GM19395 (cell line): ENCODE measurements around the gene C21orf58.
"Not testable (repeated sequence)": the region's sequence is repeated elsewhere in the genome, so short reads cannot be mapped to it uniquely, and the experiment has no call there.

ENCODE experiments used
- ATAC-seq: cut with Tn5 transposase; IDR thresholded peaks from one replicate; pipeline ENCODE4 v1.9.1; 2021; ENCODE audit warnings: mild to moderate bottlenecking, moderate library complexity; ENCODE audit not compliant: unreplicated experiment

C21orf58 gene

DNA sequence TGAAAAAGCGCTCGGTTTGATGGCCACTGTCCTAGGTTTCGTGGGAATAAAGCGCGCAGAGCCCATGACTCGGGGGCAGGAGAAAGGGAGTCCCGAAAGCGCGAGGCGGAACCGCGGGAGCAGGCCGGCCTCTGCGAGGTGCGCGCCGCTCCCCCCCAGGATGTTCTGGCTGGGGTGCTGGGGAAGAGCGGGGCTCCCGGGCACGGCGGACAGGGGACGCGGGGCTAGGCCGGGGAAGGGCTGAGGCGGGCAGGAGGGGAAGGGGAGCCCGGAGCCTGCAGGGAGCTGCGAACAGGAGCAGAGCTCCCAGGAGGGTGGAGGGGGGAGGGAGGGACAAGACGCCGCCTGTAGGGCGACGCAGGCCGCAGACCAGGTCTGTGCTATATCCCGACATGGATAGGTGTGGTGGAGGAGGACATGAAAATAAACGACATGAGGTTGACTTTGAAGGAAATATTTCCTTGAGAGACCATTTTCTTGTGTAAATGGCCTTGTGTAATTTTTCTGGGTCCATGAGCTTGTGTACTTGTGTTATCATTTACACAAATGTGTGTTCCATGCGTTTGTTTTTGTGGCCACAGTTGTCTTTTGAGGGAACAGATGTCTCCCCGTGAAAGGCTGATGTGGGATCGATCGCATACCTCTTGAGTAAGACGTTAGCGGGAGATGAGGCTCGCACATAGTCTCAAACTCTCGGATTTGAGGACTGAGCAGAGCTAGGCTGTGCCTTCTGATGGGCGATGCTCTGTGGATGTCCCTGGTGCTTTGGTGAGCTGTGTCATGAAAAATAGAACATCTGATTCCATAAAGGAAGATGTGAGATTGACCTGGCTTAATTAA, 1.6 kb upstream of the C21orf58 start:
- ATAC-seq, result no peak

DNA sequence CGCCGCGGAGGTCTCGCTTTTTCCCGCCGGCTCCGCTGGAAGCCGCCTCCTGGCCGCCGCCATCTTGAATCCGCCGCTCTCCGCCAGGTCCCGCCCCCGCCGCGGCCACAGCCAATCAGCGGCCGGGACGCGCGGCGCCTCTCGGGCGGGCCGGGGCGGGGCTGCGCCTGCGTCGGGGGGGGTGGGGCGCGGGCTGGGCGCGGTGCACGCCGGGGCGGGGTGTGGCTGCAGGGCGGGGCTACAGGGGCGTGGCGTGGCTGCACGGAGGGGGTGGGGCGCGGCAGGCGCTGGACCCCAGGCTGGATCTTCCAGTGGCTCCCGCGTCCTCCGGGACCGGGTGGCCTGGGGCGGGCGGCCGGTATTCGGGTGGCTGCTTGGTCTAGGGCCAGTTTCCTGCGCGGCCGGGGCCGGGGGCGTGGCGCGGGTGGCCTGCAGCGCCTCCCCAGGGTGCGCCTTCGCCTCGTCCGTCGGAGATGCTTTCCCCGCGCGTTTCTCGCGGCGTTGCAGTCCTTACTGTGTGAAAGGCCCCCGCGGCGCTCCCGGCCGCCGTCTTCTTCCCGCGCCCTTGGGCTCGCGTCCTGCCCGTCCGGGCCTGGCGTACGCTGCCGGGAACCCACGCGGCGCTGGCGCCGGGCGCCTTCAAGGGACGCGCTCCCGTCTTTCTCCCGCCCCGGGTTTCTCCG, 861 bp upstream of the C21orf58 start:
- peak; percentile 66 for ATAC-seq

- ATAC-seq, result peak; percentile 13
Observed at GRCh38 chr21:46323227-46323709, 402 bp downstream of the C21orf58 start.

- ATAC-seq, result no peak
Observed at GRCh38 chr21:46322351-46323226, 1.1 kb downstream of the C21orf58 start.

DNA sequence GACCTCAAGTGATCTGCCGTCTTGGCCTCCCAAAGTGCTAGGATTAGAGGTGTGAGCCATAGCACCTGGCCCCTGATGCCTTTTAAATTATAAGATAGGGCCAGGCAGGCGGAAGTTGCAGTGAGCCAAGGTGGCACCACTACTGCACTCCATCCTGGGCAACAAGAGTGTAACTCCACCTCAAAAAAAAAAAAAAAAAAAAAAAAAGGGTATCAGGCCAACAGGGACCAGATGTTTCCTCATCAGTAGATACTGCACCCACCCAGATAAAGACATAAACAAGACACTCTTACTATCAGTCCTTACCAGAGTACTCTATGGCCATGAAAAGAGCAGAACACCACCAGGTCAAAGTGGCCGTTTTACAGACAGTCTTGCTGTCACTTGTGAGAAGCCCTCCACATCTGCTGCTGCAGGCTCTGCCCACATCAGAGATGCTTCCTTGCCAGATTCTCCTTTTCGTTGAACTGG, 3.3 kb downstream of the C21orf58 start:
- ATAC-seq, result no peak

DNA sequence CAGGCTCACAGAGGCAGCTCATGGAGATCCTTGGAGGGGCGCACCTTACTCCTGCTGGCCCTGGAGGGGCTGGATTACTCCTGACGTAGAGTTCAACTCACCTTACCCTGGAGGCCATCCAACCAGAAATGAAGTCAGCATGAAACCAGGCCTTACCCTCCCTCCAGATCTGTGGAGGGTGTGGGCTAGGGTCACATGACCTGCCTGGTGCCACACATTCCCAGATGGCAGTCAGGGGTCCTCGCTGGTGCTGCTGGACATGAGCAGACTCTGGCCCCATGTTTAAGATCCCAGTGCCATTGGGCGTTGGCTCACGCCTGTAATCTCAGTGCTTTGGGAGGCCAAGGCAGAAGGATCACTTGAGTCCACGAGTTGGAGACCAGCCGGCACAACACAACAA, 4.5 kb downstream of the C21orf58 start:
- no peak for ATAC-seq

GRCh38 chr21:46318464-46318845, 5.2 kb downstream of the C21orf58 start:
- no peak for ATAC-seq

DNA sequence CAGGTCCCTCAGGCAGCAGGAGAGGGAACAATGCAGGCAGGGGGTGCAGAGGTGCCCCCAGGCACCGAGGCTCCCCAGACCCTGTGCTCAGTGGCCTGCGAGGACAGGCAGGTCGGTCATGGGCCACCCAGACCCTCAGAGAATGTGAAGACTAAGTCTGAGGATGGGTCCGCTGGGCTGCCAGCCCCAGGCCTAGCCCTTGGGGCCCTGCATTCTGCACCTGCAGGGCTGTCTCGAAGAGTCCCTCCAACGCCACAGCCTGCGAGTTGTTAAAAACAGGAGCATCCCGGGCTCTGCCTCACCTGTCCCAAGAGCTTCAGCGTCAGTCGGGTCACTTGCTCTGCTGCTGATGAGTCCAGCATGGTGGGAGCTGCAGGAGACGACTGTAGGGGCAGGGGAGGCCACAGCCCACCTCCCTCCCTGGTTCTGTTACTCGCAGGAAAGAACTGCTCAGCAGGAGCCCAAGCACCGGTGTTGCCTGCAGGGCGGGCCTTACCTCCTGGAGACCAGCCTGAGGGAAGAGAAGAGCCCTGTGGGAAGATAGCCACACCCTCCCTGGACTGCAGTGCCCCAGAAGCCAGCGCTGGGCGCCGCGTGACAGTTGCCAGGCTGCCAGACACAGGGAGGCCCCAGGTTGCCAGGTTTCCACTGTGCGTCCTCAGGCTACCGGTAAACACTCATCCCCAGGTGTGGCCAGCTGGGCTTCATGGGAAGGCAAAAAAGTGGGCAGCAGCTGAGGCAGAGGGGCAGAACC, 5.8 kb downstream of the C21orf58 start:
- ATAC-seq, result no peak

GRCh38 chr21:46316708-46317324, 6.9 kb downstream of the C21orf58 start:
- ATAC-seq, result no peak

DNA sequence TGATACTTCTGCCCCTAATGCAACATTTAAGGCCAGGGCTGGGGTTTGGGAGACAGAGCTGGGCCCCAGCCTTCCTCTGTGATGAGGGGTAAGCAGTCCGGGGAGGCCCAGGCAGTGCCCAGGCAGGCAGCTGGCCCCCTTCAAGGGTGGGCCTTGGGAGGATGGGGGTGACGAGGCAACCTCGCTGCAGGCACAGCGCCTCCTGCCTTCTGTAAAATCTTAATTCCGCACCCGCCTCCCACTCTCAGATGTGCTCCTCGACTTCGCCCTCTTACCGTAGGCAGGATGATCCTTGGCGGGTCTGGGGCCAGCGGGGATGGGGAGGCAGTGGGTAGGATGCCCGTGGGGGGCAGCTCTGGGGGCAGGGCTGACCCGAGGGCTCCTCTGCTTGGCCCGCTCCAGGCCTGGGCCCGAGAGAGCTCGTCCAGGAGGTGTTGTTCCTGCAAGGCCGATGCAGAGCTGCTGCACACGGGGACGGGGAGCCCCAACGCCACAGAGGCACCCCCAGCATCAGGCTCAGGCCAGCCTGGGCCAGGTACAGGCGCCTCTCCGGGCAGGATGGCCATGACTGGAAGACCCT, 9.1 kb downstream of the C21orf58 start:
- no peak for ATAC-seq

DNA sequence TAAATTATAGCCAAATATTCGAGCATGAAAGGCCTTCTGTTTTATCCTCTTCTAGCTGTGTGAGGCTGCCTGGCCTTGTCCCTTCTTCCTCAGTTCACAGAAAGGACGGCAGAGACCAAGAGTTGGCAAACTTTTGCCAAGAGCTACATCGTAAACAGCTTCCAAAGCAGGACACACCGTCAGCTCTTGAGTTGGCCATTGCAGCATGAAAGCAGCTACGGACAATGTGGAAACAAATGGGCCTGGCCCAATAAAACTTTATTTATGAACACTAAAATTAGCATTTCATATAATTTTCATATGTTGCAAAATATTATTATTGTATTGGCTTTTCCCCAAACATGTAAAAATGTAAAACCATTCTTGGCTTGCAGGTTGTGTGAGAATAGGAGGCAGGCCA, 10.7 kb downstream of the C21orf58 start:
- ATAC-seq, result no peak

DNA sequence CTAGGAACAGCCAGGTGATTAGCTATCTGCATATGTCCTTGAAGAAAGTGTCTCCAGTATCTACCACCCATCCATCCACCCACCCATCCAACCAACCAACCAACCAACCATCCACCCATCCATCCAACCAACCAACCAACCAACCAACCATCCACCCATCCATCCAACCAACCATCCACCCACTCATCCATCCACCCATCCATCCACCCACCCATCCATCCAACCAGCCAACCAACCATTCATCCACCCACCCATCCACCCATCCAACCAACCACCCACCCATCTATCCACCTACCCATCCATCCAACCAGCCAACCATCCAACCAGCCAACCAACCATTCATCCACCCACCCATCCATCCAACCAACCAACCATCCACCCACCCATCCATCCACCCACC, 12.1 kb downstream of the C21orf58 start:
- no peak for ATAC-seq

GRCh38 chr21:46310260-46310659, 13.4 kb downstream of the C21orf58 start:
- ATAC-seq, result not testable (repeated sequence)

- no peak for ATAC-seq
Observed at GRCh38 chr21:46308431-46308830, 15.2 kb downstream of the C21orf58 start.

GRCh38 chr21:46307625-46308024, 16.0 kb downstream of the C21orf58 start:
- no peak for ATAC-seq

DNA sequence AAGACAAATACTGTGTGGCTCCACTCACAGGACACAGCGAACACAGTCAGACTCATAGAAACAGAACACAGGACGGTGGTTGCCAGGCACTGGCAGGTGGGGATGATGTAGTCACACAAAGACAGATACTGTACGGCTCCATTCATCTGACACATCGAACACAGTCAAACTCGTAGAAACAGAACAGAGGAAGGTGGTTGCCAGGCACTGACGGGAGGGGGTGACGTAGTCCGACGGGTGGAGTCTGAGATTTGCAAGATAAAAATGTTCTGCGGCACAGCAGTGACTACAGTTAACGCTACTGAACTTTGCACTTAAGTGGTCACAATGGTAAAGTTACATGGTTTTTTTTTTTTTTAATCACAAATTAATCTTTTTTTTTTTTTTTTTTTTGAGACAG, 18.7 kb downstream of the C21orf58 start:
- no peak for ATAC-seq

- no peak for ATAC-seq
Observed at GRCh38 chr21:46304437-46304836, 19.2 kb downstream of the C21orf58 start.

- ATAC-seq, result no peak
Observed at GRCh38 chr21:46301759-46302158, 21.9 kb downstream of the C21orf58 start.

DNA sequence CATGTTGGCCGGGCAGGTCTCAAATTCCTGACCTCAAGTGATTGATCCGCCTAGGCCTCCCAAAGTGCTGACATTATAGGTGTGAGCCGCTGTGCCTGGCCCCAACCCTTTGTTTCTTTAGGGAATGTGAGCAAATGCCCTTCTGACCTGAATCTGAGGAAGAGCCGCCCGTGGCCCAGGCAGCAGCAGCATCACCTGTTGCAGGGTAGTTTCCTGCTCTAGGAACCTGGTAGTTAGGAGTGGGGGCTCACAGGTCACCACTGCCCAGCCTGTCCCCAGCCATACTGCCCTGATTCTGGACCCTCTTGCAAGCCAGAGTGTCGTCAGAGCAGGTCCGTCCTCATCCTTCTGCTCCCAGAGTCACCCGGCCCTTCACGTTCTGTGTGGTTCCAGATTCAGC, 24.5 kb downstream of the C21orf58 start:
- ATAC-seq, result no peak
